NCI-H774 (cell line): Measurements from ENCODE around the gene SPOCD1.
"Not testable (repeated sequence)": the region's sequence is repeated elsewhere in the genome, so short reads cannot be mapped to it uniquely, and the experiment has no call there.

Experiments
- DNase-seq: peaks from one replicate; lab custom pipeline; 2025; lab: John Stamatoyannopoulos, UW

The SPOCD1 gene

GRCh38 chr1:31828926-31829690 is 13.3 kb upstream of the SPOCD1 start:
- DNase-seq, result no peak

GRCh38 chr1:31828341-31828740 is 12.5 kb upstream of the SPOCD1 start:
- DNase-seq, result no peak

DNA sequence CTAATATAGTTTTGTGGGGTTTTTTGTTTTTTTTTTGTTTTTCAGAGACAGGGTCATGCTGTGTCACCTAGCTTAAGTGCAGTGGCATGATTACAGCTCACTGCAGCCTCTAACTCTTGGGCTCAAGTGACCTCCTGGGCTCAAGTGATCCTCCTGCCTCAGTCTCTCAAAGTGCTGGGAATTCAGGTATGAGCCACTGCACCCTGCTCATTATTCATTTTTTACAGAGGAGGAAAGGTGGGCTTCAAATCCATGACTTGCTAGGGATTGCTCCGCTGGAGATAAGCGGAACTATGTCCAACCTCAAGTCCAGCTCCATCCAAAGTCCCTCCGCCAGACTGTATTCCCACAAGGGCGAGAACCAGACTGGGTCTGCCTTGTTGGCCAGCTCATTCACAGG is 8.0 kb upstream of the SPOCD1 start:
- no peak for DNase-seq

- DNase-seq, result no peak
These were observed 6.9 kb upstream of the SPOCD1 start for GRCh38 chr1:31822766-31823165.

GRCh38 chr1:31820196-31820595 is 4.4 kb upstream of the SPOCD1 start:
- DNase-seq, result not testable (repeated sequence)

DNA sequence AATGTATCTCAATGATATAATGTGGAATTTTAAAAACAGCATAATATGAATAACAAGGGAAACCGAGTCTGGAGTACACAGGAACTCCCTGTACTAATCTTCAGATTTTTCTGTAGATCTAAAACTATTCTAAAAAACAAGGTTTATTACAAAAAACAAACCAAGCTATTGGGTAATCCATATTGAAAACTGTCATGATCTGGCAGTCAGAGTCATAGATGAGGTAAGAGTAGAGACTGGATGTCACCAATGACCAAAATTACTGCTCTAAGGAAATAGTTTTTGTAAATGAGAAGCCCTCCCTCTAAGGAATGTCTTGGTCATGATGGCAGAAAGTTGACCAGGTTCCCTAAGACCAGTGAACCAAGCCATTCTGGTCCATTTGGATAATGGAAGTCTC is 2.4 kb upstream of the SPOCD1 start:
- no peak for DNase-seq

DNA sequence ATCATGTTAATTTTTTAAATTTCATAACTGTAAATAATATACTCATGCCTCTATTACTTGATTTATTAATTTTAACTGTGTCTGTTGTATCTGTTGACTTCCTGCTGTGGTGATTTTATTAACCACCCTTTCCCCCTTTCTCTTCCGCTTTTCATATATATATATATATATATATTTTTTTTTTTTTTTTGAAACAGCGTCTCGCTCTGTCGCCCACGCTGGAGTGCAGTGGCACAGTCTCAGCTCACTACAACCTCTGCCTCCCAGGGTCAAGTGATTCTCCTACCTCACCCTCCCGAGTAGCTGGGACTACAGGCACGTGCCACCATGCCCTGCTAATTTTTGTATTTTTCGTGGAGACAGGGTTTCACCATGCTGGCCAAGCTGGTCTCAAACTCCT is 1.1 kb upstream of the SPOCD1 start:
- DNase-seq, result not testable (repeated sequence)

DNA sequence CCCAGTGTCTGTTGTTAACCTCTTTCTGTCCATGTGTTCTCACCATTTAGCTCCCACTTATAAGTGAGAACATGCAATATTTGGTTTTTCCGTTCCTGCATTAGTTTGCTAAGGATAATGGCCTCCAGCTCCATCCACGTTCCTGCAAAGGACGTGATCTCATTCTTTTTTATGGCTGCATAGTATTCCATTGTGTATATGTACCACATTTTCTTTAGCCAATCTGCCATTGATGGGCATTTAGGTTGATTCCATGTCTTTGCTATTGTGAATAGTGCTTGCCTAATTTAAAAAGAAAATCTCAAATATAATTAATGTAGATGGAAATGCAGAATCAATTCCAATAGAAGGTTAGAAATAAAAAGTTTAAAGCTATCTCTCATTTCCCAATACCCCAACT is 679 bp upstream of the SPOCD1 start:
- not testable (repeated sequence) for DNase-seq

- no peak for DNase-seq
These were observed 546 bp downstream of the SPOCD1 start for GRCh38 chr1:31815307-31815645.

DNA sequence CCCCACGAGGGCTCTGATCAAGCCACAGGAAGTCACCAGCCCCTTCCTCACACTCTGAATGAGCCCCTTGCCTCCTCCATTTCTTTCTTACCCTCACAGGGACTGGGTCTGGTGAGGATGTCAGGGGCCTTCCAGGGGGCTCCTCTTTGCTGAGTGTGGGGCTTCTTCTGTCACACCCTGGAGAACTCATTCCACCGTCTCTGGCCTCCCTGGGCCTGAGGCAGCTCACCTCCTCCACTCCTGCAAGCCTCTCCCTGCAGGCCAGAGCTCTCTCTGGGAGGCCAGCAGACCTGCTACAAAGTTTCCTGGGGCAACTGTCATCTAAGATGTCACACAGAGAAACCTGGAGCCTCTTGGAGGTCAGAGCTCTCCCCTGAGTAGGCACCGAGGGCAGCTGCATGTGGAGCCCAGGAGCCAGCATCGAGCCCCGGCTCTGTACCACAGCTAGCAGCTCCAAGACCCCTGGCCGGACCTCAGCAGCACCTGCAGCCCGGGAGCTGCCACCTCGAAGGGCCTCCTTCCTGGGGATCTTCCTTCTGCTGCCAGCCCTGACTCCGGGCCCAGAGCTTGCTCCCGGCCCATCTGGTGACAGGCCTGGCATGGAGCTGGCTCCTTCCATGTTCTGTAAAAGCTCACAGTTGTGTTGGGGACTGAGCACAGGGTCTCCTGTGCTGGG is 1.1 kb downstream of the SPOCD1 start:
- DNase-seq, result no peak

DNA sequence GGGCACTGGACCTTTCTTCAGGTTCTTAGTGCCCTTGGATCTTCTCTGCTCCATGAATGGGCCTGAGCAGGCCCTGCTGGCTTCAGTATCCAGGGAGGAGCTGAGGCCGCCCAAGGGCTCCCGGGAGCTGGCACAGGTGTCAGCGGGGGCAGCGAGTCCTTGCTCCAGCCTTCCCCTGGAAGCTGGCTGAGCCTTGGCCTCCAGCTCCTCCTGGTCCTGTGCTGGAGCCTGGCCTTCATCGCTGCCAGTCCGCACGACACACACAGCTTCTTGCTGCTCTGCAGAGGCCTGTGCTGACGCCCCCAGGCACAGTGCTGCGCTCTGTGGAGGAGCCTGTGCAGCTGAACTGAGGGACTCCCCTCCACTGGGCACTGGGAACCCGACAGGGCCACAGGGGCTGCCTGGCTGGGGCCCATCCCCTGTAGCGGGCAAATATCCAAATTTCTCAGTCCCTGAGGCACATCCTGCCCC is 1.7 kb downstream of the SPOCD1 start:
- DNase-seq, result no peak

DNA sequence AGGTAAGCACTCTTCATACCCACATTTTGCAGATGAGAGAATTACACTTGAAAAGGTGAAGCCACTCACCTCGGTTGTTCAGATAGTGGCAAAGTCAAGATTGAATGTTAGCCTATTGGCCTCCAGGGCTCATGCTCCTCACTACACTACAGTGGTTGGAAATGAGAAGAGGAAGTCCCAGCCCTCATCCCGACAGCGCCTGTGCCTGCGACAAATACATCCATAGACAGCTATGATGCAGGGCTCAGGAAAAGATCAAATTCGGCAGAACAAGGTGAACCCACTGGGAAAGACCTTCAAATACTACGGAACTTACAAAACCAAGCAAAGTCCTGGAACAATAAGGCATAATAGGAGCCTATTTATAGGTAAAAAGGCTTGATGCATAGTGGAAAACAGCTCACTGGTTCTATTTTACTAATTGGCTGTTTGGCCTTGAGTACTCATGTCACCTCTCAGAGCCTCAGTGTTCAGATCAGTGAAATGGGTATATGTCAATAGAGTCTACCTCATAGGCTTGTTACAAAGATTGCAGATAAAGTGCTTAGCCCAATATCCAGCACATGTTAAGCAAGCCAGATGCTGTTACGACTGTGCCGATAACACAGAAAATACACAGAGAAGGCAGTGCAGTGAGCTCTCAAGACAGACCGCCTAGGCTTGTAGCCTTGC is 3.5 kb downstream of the SPOCD1 start:
- DNase-seq, result no peak

GRCh38 chr1:31811605-31812004 is 4.2 kb downstream of the SPOCD1 start:
- DNase-seq, result peak; percentile 87

DNA sequence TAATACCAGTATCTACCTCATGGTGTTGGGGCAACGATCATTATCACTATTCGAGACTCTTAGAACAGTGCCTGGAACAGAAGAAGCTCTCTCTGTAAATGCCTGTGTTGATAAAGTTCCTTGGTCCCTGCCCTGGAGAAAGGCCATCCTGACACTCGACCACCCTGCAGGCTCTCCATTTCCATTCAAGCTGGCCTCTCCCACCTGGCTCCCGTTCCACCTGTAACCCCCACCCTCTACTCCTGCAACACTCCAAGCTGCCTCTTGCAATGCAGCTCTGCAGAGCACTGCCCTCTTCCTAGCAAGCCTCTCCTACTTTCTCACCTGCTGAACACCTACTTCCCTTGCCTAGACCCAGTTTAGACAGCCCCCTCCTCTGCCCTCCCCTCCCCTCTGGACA is 6.1 kb downstream of the SPOCD1 start:
- DNase-seq, result no peak

DNA sequence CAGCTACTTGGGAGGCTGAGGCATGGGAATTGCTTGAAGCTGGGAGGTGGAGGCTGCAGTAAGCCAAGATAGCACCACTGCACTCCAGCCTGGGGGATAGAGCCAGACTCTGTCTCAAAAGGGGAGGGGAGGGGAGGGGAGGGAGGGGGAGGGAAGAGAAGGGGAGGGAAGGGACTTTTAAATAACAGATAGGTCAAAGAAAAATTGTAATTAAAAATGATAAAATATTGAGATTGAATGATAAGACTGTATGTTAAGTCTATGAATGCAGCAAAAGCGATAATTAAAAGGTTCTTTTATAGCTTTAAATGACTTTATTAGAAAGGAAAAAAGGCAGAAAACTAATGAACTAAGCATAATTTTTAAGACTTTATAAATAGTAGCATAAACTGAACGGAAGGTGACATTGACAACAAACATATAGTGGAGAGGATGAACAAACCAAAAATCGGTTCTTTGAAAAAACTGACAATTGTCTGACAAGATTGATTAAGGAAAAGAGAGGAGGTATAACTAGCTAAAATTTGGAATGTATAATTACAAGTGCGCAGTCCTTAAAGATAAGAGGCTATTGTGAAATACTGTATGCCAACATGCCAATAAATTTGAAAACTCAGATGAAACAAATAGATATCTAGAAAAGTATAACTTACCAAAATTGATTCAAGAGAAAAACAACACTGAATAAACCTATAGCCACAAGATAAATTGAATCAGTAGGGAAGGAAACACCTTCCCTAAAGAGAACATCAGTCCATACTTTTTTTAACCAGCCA is 8.4 kb downstream of the SPOCD1 start:
- no peak for DNase-seq

- no peak for DNase-seq
These were observed 10.5 kb downstream of the SPOCD1 start for GRCh38 chr1:31805318-31805717.

GRCh38 chr1:31804098-31804497 is 11.7 kb downstream of the SPOCD1 start:
- no peak for DNase-seq

DNA sequence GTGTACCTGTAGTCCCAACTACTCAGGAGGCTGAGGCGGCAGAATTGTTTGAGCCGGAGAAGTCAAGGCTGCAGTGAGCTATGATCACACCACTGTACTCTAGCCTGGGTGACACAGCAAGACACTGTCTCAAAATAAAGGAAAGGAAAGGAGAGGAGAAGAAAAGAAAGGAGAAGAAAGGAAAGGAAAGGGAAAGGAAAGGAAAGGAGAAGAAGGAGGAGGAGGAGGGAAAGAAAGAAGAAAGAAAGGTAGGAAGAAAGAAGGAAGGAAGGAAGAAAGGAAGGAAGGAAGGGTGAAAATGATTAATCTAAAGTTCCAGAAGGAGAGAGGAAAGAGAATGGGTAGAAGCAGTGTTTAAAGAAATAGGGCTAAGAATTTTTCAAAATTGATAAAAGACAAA is 12.2 kb downstream of the SPOCD1 start:
- DNase-seq, result no peak

GRCh38 chr1:31802190-31803150 is 13.4 kb downstream of the SPOCD1 start:
- no peak for DNase-seq

- DNase-seq, result no peak
These were observed 14.4 kb downstream of the SPOCD1 start for GRCh38 chr1:31801458-31801857.

DNA sequence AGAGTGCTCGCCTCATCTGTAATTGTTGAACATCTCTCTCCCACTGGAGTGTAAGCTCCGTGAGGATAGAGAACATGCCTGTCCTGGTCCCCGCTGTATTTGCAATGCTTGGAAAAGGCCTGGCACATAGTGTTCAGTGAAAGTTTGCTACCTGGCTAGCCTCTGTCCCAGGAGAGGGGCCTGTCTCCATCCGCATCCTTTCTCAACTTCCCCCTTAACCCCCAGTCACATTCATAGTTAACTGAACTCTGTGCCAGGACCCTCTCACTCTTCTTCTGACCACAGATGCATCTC is 15.2 kb downstream of the SPOCD1 start:
- no peak for DNase-seq
